Gastroesophageal sphincter (tissue), 3 donors: ENCODE data around the gene SNCG.
"Not testable (repeated sequence)": the region's sequence is repeated elsewhere in the genome, so short reads cannot be mapped to it uniquely, and the experiment has no call there.

Source experiments
- EP300 ChIP-seq: sonication (generic); formaldehyde crosslinking; IDR thresholded peaks from one replicate; pipeline ENCODE4 v1.6.1; 2017; ENCODE audit warnings: antibody characterized with exemption, mild to moderate bottlenecking
- POLR2A ChIP-seq, 2 donors: fragments of 450-650 bp; IDR thresholded peaks; one replicate each; pipeline ENCODE4 v1.6.1; 2017; ENCODE audit warnings: antibody characterized with exemption in 2 of 2, mild to moderate bottlenecking in 2 of 2, moderate library complexity in 1 of 2
- POLR2AphosphoS5 ChIP-seq: sonication (generic); formaldehyde crosslinking; IDR thresholded peaks from one replicate; pipeline ENCODE4 v1.6.1; 2017; ENCODE audit warnings: antibody characterized with exemption
- TF ChIP-seq, protein P1 (sequence below), 4 experiments: fragments of 200-600 bp in 2 of 4; fragments of 450-650 bp in 2 of 4; sonication (generic) in 1 of 4; IDR thresholded peaks; one replicate each; pipeline ENCODE4 v1.5.1; 2017 to 2019; ENCODE audit warnings: antibody characterized with exemption in 4 of 4, mild to moderate bottlenecking in 2 of 4, moderate library complexity in 2 of 4

DNA sequence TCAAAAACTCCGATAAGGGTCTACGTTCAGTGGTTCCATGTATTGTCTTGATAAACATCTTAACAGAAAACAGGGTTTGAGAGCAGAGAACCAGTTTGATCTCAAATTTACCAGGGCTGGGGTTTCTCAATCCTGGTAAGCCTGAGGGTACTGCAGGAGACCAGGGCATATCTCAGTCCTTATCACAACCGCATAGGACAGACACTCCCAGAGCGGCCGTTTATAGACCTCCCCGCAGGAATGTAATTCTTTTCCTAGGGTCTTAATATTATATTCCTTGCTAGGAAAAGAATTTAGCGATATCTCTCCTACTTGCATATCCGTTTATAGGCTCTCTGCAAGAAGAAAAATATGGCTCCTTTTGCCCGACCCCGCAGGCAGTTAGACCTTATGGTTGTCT is 5.7 kb upstream of the SNCG start:
- not testable (repeated sequence) for TF ChIP-seq POLR2A (IDR thresholded peaks at IDR 0.05); POLR2AphosphoS5; EP300
- TF ChIP-seq, protein P1, sequence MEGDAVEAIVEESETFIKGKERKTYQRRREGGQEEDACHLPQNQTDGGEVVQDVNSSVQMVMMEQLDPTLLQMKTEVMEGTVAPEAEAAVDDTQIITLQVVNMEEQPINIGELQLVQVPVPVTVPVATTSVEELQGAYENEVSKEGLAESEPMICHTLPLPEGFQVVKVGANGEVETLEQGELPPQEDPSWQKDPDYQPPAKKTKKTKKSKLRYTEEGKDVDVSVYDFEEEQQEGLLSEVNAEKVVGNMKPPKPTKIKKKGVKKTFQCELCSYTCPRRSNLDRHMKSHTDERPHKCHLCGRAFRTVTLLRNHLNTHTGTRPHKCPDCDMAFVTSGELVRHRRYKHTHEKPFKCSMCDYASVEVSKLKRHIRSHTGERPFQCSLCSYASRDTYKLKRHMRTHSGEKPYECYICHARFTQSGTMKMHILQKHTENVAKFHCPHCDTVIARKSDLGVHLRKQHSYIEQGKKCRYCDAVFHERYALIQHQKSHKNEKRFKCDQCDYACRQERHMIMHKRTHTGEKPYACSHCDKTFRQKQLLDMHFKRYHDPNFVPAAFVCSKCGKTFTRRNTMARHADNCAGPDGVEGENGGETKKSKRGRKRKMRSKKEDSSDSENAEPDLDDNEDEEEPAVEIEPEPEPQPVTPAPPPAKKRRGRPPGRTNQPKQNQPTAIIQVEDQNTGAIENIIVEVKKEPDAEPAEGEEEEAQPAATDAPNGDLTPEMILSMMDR (IDR thresholded peaks at IDR 0.05) = not testable (repeated sequence)
